ENCODE data around the gene KLHDC4.

DNA sequence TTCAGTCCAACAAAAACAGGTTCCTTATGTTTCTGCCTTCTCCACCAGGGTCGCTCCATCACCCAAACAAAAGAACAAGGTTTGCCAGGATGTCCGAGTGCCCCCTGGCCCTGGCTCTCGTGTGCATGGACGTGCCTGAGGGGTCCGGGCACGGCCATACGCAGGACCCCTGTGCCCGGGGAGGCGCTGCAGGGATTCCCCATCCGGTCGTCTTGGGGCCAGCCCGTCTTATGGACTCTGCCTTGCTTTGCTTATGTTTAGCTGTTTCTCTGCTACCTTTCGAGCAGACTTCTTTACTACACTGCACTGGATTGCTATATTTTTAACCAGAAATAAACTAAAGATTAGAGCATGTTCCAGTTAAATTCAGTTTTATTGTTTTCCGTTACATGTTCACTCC lies 68.0 kb downstream of the KLHDC4 start:
- TF ChIP-seq, protein P1, sequence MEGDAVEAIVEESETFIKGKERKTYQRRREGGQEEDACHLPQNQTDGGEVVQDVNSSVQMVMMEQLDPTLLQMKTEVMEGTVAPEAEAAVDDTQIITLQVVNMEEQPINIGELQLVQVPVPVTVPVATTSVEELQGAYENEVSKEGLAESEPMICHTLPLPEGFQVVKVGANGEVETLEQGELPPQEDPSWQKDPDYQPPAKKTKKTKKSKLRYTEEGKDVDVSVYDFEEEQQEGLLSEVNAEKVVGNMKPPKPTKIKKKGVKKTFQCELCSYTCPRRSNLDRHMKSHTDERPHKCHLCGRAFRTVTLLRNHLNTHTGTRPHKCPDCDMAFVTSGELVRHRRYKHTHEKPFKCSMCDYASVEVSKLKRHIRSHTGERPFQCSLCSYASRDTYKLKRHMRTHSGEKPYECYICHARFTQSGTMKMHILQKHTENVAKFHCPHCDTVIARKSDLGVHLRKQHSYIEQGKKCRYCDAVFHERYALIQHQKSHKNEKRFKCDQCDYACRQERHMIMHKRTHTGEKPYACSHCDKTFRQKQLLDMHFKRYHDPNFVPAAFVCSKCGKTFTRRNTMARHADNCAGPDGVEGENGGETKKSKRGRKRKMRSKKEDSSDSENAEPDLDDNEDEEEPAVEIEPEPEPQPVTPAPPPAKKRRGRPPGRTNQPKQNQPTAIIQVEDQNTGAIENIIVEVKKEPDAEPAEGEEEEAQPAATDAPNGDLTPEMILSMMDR (IDR thresholded peaks at IDR 0.05), result no peak
- TF ChIP-seq POLR2A (IDR thresholded peaks at IDR 0.05), result no peak
